Measurements from ENCODE around the gene KRR1.
"Not testable (repeated sequence)": the region's sequence is repeated elsewhere in the genome, so short reads cannot be mapped to it uniquely, and the experiment has no call there.

KRR1 gene

DNA sequence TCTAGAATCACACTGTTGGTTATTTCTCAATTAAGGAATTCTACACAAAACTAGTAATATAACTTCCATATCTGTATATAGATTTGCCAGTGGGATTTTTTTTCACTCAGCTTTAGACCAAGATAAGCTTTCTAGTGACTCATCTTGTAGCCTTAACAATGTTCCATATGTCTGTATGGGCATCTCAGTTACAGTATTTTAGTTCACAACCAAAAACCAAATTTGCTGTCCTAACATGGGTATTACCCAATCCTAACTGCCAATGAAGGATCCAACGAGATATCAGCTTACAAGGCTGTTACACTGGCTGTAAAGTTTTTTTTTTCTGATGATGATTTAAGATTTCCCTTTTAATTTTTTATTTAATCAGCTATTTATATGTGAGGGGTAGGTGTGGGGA is 31.5 kb upstream of the KRR1 start:
- H3K4me1 Mint-ChIP-seq, result no peaks in the 10 kb centered on the region
- CTCF ChIA-PET, result interaction anchor here (0.8 kb wide), 1 partner anchor 495 kb away, joined by 3 read pairs; no protein-coding TSS in a partner anchor
- no peaks in the 10 kb centered on the region for H3K36me3 Mint-ChIP-seq
- no peaks in the 10 kb centered on the region for H3K9me3 Mint-ChIP-seq
- DNase-seq, result no peak
- H3K27me3 Mint-ChIP-seq, result peaks cover 7% of the 10 kb centered on the region
- H3K27ac Mint-ChIP-seq, result no peak overlapping the region
- H3K4me3 Mint-ChIP-seq, result no peak overlapping the region

- H3K27ac Mint-ChIP-seq, result no peak overlapping the region
- H3K4me3 Mint-ChIP-seq, result no peak overlapping the region
- CTCF ChIA-PET, result no interaction called here
- H3K9me3 Mint-ChIP-seq, result no peaks in the 10 kb centered on the region
- no peaks in the 10 kb centered on the region for H3K36me3 Mint-ChIP-seq
- no peaks in the 10 kb centered on the region for H3K27me3 Mint-ChIP-seq
- no peak for DNase-seq
- no peaks in the 10 kb centered on the region for H3K4me1 Mint-ChIP-seq
Measured at GRCh38 chr12:75539889-75540288, 28.5 kb upstream of the KRR1 start.

DNA sequence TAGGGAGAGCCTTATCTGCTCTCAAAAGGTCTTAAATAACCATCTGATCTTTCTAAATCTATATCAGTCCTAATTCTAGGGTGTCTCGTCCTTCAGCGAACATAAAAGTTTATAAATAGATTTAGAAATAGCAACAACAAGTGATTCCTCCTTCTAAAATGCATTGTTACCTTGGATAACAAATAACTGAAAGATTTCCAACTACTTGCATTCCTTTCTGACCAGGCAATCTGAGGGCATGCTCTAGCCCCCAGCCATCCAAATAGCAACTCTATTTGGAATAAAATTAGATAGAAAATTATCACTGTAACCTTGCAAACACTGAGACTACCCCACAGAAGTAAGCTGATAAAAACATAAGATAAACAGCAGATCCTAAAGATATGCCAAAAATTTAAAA is 21.8 kb upstream of the KRR1 start:
- no peaks in the 10 kb centered on the region for H3K27me3 Mint-ChIP-seq
- H3K4me3 Mint-ChIP-seq, result no peak overlapping the region
- no peaks in the 10 kb centered on the region for H3K36me3 Mint-ChIP-seq
- no peak overlapping the region for H3K27ac Mint-ChIP-seq
- DNase-seq, result no peak
- H3K4me1 Mint-ChIP-seq, result no peaks in the 10 kb centered on the region
- H3K9me3 Mint-ChIP-seq, result no peaks in the 10 kb centered on the region
- CTCF ChIA-PET, result no interaction called here

DNA sequence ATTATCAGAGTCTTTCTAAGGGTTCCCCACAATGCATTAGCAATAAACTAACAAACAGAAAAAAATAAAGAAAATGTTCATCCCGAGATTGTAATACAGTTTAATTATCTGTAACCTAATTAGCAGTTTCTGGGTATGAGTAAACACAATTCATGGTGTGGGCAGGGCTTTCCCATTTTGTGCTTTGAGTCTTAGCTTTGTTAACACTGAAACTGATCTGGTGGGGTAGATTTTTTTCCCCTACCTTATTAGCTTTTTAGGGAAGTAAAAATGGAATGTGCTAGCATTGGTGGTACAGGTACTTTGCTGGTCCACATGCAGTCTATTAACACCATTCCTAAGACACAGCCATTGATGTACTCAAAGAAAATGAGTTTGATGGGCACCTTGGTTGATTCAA is 18.4 kb upstream of the KRR1 start:
- Mint-ChIP-seq H3K4me1 (peaks cover 7% of the 10 kb centered on the region), H3K27me3 (peaks cover 7% of the 10 kb centered on the region), H3K36me3 (no peaks in the 10 kb centered on the region), H3K27ac (no peak overlapping the region), H3K4me3 (no peak overlapping the region), H3K9me3 (no peaks in the 10 kb centered on the region)
- CTCF ChIA-PET, result interaction anchor here (2.1 to 5.6 kb wide), 2 partner anchors 503 to 507 kb away, joined by 8 to 81 read pairs; partner anchors contain the start of gene PHLDA1
- no peak for DNase-seq

- CTCF ChIA-PET, result interaction anchor here (5.6 kb wide), 1 partner anchor 504 kb away, joined by 81 read pairs; the partner anchor contains the start of gene PHLDA1
- no peak for DNase-seq
- Mint-ChIP-seq H3K4me1 (peaks cover 7% of the 10 kb centered on the region), H3K27ac (no peak overlapping the region), H3K36me3 (no peaks in the 10 kb centered on the region), H3K9me3 (no peaks in the 10 kb centered on the region), H3K27me3 (peaks cover 7% of the 10 kb centered on the region), H3K4me3 (no peak overlapping the region)
Measured at GRCh38 chr12:75529316-75529715, 17.9 kb upstream of the KRR1 start.

- no peaks in the 10 kb centered on the region for H3K36me3 Mint-ChIP-seq
- DNase-seq, result no peak
- no peak overlapping the region for H3K4me3 Mint-ChIP-seq
- CTCF ChIA-PET, result interaction anchor here (0.7 to 5.6 kb wide), 4 partner anchors 21 to 512 kb away, joined by 3 to 81 read pairs (median 15); partner anchors contain the start of gene PHLDA1
- no peak overlapping the region for H3K27ac Mint-ChIP-seq
- no peaks in the 10 kb centered on the region for H3K9me3 Mint-ChIP-seq
- peaks cover 7% of the 10 kb centered on the region for H3K4me1 Mint-ChIP-seq
- peaks cover 7% of the 10 kb centered on the region for H3K27me3 Mint-ChIP-seq
Measured at GRCh38 chr12:75528692-75529091, 17.3 kb upstream of the KRR1 start.

- H3K27me3 Mint-ChIP-seq, result peaks cover 8% of the 10 kb centered on the region
- H3K27ac Mint-ChIP-seq, result no peak overlapping the region
- H3K4me3 Mint-ChIP-seq, result no peak overlapping the region
- H3K9me3 Mint-ChIP-seq, result no peaks in the 10 kb centered on the region
- H3K36me3 Mint-ChIP-seq, result no peaks in the 10 kb centered on the region
- no peak for DNase-seq
- CTCF ChIA-PET, result interaction anchor here (0.7 to 5.6 kb wide), 7 partner anchors 21 to 819 kb away, joined by 3 to 81 read pairs (median 12); partner anchors contain the start of genes BBS10 and PHLDA1
- peaks cover 7% of the 10 kb centered on the region for H3K4me1 Mint-ChIP-seq
Measured at GRCh38 chr12:75528272-75528671, 16.9 kb upstream of the KRR1 start.

DNA sequence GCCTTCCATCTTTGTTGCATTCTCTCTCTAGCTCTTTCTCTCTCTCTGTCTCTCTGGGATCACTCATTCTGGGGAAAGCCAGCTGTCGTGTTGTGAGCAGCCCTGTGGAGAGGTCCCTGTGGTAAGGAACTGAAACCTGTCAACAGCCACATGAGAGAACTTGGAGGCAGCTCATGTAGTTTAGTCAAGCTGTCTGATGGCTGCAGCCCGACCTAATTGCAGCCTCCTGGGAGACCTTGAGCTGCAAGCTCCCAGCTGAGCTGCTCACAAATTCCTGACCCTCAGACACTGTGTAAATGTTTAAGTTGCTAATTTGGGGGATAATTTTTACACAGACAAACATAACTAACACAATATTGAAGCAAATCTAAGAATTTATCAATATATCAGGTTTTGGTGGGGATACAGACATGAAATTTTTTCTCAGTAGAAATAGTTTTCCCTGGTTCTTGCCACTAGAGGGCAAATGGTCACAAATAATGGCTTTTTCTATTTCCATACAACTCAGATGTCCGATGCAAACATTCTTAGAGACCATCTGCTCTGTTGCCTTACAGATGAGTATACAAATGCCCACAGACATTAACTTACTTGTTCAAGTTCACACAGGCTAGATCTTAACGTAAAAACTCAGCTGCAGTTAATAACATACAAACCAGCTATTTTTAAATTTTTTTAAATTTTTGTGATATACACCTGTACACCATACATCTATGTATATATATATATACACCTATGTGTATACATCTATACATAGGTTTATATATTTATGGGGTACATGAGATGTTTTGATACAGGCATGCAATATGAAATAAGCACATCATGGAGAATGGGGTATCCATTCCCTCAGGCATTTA is 15.5 kb upstream of the KRR1 start:
- no peaks in the 10 kb centered on the region for H3K36me3 Mint-ChIP-seq
- CTCF ChIA-PET, result interaction anchor here (0.5 to 5.6 kb wide), 23 partner anchors 19 to 1059 kb away, joined by 3 to 81 read pairs (median 3); partner anchors contain the start of genes BBS10 and PHLDA1
- H3K27me3 Mint-ChIP-seq, result peaks cover 22% of the 10 kb centered on the region
- peaks cover 7% of the 10 kb centered on the region for H3K4me1 Mint-ChIP-seq
- peak; percentile 38 for DNase-seq
- H3K9me3 Mint-ChIP-seq, result no peaks in the 10 kb centered on the region
- no peak overlapping the region for H3K4me3 Mint-ChIP-seq
- no peak overlapping the region for H3K27ac Mint-ChIP-seq

GRCh38 chr12:75525263-75525662 is 13.9 kb upstream of the KRR1 start:
- H3K27me3 Mint-ChIP-seq, result peaks cover 23% of the 10 kb centered on the region
- peaks cover 7% of the 10 kb centered on the region for H3K4me1 Mint-ChIP-seq
- H3K4me3 Mint-ChIP-seq, result no peak overlapping the region
- H3K9me3 Mint-ChIP-seq, result no peaks in the 10 kb centered on the region
- H3K36me3 Mint-ChIP-seq, result no peaks in the 10 kb centered on the region
- DNase-seq, result no peak
- CTCF ChIA-PET, result interaction anchor here (1.2 to 5.6 kb wide), 4 partner anchors 33 to 512 kb away, joined by 3 to 81 read pairs (median 16); partner anchors contain the start of gene PHLDA1
- no peak overlapping the region for H3K27ac Mint-ChIP-seq

DNA sequence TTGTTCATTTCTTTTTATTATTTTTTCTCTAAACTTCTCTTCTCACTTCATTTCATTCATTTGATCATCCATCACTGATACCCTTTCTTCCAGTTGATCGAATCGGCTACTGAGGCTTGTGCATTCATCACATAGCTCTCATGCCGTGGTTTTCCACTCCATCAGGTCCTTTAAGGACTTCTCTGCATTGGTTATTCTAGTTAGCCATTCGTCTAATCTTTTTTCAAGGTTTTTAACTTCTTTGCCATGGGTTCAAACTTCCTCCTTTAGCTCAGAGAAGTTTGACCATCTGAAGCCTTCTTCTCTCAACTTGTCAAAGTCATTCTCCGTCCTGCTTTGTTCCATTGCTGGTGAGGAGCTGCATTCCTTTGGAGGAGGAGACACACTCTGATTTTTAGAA is 10.7 kb upstream of the KRR1 start:
- H3K27ac Mint-ChIP-seq, result peak overlapping the region; percentile 24
- CTCF ChIA-PET, H3K36me3 Mint-ChIP-seq, H3K4me1 Mint-ChIP-seq, DNase-seq, H3K4me3 Mint-ChIP-seq, H3K9me3 Mint-ChIP-seq: not testable (repeated sequence)
- peaks cover 19% of the 10 kb centered on the region for H3K27me3 Mint-ChIP-seq

DNA sequence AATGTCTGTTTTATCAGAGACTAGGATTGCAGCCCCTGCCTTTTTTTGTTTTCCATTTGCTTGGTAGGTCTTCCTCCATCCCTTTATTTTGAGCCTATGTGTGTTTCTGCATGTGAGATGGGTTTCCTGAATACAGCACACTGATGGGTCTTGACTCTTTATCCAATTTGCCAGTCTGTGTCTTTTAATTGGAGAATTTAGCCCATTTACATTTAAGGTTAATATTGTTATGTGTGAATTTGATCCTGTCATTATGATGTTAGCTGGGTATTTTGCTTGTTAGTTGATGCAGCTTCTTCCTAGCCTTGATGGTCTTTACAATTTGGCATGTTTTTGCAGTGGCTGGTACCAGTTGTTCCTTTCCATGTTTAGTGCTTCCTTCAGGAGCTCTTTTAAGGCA is 9.8 kb upstream of the KRR1 start:
- H3K4me3 Mint-ChIP-seq, H3K4me1 Mint-ChIP-seq, H3K27ac Mint-ChIP-seq, H3K36me3 Mint-ChIP-seq, CTCF ChIA-PET, H3K9me3 Mint-ChIP-seq, DNase-seq: not testable (repeated sequence)
- peaks cover 15% of the 10 kb centered on the region for H3K27me3 Mint-ChIP-seq

- peaks cover 37% of the 10 kb centered on the region for H3K4me1 Mint-ChIP-seq
- H3K27me3 Mint-ChIP-seq, result no peaks in the 10 kb centered on the region
- H3K4me3 Mint-ChIP-seq, result peak overlapping the region; percentile 97
- H3K27ac Mint-ChIP-seq, result no peak overlapping the region
- DNase-seq, result no peak
- CTCF ChIA-PET, result interaction anchor here (3.7 kb wide), 1 partner anchor 24 kb away, joined by 35 read pairs; no protein-coding TSS in a partner anchor
- H3K9me3 Mint-ChIP-seq, result peaks cover 2% of the 10 kb centered on the region
- peaks cover 23% of the 10 kb centered on the region for H3K36me3 Mint-ChIP-seq
Measured at GRCh38 chr12:75509621-75510020, 1.8 kb downstream of the KRR1 start.

DNA sequence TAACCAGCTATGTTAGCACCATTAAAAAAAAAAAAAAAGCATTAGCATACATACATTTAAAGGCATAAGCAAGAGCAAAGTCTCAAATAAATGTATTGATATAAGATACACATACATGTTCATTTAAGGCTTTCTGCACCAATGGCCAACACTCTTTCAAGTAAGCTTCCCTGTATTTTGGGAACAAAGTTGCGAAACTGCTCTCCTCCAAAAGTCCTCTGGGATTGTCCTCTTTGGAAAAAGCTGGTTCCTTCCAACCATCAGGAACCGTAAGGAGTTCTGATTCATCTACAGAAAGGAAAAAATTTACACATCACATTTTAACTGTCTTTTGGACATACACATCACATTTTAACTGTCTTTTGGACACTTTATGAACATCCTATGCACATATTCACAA is 3.2 kb downstream of the KRR1 start:
- Mint-ChIP-seq H3K4me3 (no peak overlapping the region), H3K27ac (no peak overlapping the region), H3K36me3 (peaks cover 25% of the 10 kb centered on the region), H3K9me3 (peaks cover 2% of the 10 kb centered on the region), H3K27me3 (no peaks in the 10 kb centered on the region), H3K4me1 (peaks cover 37% of the 10 kb centered on the region)
- no peak for DNase-seq
- CTCF ChIA-PET, result interaction anchor here (1.1 to 3.7 kb wide), 3 partner anchors 20 to 173 kb away, joined by 3 to 35 read pairs (median 15); partner anchors contain the start of gene GLIPR1L1

GRCh38 chr12:75507086-75507485 is 4.3 kb downstream of the KRR1 start:
- DNase-seq, result no peak
- H3K9me3 Mint-ChIP-seq, result peaks cover 2% of the 10 kb centered on the region
- H3K4me1 Mint-ChIP-seq, result peaks cover 36% of the 10 kb centered on the region
- H3K4me3 Mint-ChIP-seq, result no peak overlapping the region
- CTCF ChIA-PET, result interaction anchor here (0.8 to 3.7 kb wide), 8 partner anchors 9 to 525 kb away, joined by 3 to 35 read pairs (median 4); partner anchors contain the start of genes GLIPR1 and GLIPR1L1
- no peaks in the 10 kb centered on the region for H3K27me3 Mint-ChIP-seq
- H3K36me3 Mint-ChIP-seq, result peaks cover 25% of the 10 kb centered on the region
- no peak overlapping the region for H3K27ac Mint-ChIP-seq

All from activated naive CD4-positive, alpha-beta T cell treated with anti-CD3 and anti-CD28 coated beads, Interleukin-2, amount 10 ng/mL, durations not matched to agents 7 days and 5 days (primary cell).